Ammon's horn (tissue), 1 donor: ENCODE measurements around the gene ADAMTSL5.
"Not testable (repeated sequence)": the region's sequence is repeated elsewhere in the genome, so short reads cannot be mapped to it uniquely, and the experiment has no call there.

ENCODE experiments used
- DNase-seq: peaks from one replicate; pipeline ENCODE4 v3.0.0-alpha.2; 2016; ENCODE audit warnings: low spot score

Gene ADAMTSL5

GRCh38 chr19:1512671-1513498 lies at the start of gene ADAMTSL5:
Gene ADAMTSL5 (minus strand): TSS chr19:1513019. CDS start chr19:1510943, 2,076 bp downstream.
- no peak for DNase-seq

GRCh38 chr19:1561236-1561842 lies 48.5 kb upstream of the ADAMTSL5 start:
- DNase-seq: no peak

GRCh38 chr19:1560286-1560882 lies 47.6 kb upstream of the ADAMTSL5 start:
- no peak for DNase-seq

- no peak for DNase-seq
These were observed 45.7 kb upstream of the ADAMTSL5 start for GRCh38 chr19:1558552-1558951.

DNA sequence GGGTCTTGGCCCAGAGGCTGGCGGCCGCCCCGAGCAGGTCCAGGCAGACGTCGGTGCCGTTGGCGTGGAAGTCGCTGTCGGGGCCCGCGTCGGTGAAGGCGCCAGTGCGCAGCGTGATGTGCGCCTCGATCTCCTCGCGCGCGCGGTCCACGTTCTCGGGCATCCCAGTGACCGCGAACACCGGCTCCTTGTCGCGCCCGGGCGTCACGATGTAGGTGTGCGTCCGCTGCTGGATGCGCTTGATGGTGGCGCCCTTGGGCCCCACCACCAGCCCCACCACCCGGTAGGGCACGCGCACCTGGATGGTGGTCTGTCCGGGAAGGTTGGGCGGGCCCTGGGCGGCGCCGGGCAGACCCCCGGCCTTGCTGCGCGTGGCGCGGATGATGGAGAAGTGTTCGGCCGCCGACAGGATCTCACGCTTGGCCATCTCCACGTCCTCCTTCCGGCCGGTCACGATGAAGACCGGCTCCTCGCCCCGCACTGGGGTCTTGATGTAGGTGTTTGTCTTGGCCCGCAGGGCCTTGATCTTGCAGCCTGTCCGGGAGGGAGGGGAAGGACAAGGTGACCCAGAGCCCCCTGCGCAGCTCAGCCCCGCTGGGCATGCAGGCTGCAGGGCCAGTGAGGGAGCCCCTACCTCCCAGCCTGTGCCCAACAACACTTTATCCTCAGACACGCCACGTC lies 43.7 kb upstream of the ADAMTSL5 start:
- no peak for DNase-seq

GRCh38 chr19:1555487-1556389 lies 42.9 kb upstream of the ADAMTSL5 start:
- DNase-seq: no peak

- DNase-seq: no peak
These were observed 42.1 kb upstream of the ADAMTSL5 start for GRCh38 chr19:1554968-1555367.

DNA sequence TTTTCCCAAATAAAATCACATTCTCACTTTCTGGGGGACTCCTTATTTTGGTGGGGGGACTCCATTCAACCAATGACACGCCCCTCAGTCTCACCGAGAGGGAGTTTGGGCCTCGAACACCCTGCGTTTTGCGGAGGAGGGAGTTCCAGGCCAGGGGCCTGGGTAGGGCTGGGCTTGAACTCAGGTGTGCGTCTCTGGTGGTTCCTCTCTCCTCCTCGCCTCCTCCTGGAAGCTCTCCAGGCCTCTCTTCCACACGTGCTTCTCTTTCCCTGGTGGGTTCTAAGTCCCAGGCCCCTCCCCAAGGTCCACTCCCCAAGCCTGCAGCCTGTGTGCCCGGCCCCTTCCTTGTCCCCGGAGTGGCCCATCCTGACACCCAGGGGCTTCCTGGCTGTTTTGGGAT lies 40.6 kb upstream of the ADAMTSL5 start:
- no peak for DNase-seq

DNA sequence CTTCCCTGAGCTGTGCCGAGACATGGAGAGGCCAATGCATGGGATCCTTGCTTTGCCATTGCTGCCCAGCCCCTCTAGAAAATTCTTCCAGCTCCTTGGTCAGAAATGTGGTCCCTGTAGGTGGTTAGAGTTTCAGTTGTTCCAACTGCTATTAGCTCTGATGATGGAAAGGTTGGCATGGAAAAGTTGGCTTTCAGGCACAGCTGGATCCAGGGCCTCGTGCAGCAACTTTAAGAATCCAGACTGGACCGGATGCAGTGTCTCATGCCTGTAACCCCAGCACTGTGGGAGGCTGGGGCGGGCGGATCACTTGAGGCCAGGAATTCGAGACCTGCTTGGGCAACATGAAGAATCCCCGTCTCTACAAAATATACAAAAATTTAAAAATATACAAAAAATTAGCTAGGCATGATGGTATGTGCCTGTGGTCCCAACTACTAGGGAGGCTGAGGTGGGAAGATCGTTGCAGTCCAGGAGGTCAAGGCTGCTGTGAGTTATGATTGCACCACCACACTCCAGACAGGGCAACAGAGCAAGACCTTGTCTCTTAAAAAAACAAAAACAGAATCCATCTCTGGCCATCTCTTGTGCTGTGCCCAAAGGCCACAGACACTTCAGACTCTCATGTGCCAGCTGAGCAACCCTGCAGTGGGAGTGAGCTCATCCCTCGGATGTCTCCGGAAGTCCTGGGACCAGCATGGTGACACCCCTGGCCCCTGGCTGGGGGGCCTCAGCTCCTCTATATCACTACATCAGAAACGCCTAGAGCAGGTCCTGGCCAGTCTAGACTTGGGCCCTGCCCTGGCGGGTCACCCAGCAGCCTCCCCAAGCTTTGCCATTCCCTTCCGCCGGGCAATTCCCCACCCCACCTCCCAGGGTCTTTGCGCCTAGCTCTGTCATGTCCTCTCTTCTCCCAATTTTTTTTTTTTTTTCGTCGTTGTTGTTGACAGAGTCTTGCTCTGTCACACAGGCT lies 38.5 kb upstream of the ADAMTSL5 start:
- DNase-seq: no peak

GRCh38 chr19:1549332-1549945 lies 36.6 kb upstream of the ADAMTSL5 start:
- DNase-seq: no peak

DNA sequence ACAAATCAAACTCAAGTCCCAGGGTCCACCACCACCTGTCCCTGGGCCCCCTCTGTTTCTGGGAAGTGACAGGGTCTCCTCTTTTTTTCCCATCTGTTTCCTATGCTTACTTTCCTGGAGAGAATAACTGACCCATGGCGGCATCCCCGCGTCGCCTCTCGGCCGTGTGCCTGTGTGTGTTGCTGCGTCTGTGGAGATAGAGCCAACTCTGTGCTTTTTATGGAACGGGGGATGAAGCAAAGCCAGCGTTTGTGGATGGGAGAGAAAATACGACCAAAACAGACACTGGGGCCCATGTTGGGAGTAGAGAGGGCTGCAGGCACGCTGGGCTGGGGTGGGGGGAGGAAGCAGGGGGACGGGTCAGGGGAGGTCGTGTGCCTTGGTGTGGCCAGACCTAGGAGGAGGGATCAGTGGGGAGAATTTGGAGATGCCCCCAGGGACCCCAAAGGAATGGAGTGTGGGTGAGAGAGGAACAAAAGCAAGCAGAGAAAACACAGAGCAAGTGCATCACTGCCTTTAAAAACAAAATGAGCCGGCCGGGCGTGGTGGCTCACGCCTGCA lies 27.6 kb upstream of the ADAMTSL5 start:
- DNase-seq: peak; percentile 39

DNA sequence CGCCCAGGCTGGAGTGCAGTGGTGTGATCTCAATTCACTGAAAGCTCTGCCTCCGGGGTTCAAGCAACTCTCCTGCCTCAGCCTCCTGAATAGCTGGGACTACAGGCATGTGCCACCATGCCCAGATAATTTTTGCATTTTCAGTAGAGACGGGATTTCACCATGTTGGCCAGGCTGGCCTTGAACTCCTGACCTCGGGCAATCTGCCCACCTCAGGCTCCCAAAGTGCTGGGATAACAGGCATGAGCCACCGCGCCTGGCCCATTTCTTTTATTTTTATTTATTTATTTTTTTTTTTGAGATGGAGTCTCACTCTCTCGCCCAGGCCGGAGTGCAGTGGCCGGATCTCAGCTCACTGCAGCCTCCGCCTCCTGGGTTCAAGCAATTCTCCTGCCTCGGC lies 26.9 kb upstream of the ADAMTSL5 start:
- DNase-seq: not testable (repeated sequence)

GRCh38 chr19:1538978-1539377 lies 26.2 kb upstream of the ADAMTSL5 start:
- no peak for DNase-seq

DNA sequence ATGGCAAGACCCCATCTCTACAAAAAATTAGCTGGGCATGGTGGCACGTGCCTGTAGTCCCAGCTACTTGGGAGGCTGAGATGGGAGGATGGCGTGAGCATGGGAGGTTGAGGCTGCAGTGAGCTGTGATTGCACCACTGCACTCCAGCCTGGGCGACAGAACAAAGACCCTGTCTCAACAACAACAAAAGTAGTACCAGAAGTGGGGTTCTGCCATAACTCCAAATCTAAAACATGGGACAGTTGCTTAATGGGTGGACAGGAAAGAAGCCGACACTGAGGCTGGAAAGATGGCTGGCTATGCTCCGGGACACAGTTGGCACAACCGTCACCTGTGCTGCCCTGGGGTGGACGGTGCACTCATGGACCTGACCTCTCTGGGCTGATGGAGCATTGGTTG lies 22.9 kb upstream of the ADAMTSL5 start:
- DNase-seq: not testable (repeated sequence)

DNA sequence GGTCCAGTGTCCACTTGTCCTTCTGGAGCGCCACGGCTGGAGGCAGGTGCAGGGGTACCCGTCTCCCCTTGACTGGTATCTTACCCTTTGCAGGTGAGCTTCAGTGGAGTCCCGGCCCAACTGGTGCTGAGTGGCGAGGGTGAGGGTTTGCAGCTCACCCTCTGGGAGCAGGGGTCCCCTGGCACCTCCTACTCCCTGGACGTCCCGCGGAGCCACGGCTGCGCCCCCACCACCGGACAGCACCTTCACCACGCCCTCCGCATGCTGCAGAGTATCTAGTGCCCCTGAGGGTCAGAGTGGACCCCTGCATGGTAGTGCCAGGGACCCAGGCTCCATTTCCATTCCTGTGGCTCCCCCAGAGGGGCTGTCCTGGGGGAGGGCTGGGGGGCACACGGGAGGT lies 22.2 kb upstream of the ADAMTSL5 start:
- DNase-seq: no peak

DNA sequence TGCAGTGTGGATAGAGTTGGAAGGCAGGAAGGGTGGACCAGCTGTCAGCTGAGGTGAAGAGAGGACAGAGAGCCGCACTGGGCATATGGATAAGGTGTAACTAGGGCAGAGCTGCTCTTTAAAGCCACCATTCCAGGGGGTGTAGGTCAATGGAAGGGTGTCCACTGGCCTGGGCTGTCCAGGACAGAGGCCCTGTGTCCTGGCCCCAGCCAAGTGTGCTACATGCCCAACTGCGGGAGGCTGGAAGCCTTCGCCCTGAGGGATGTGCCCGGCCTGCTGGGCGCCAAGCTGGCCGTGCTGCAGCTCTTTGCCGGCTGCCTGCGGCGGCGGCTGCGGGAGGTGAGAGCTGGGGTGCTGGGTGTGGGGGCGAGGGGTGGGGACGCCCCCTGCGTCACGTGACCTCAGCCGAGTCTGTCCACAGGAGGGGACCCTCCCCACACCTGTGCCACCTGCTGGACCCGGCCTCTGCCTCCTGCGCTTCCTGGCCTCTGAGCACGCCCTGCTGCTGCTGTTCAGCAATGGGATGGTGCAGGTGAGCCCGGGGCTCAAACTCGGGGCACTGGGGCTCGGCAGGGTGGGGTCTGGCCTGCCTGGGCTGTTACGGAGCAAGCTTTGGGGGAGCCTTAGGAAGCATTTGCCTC lies 20.8 kb upstream of the ADAMTSL5 start:
- no peak for DNase-seq

DNA sequence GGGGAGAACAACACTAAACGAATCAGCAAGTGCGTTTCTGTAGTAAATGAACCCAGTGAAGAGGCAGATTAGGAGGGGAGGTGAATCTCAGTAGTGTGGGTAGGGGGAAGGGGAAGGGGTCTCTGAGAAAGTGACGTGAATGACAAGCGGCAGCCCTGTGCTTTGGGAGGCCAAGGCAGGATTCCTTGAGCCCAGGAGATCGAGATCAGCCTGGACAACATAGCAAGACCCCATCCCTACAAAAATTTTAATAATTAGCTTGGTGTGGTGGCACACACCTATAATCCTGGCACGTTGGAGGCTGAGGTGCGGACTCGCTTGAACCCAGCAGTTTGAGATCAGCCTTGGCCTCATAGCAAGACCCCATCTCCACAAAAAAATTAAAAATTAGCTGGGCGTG lies 19.2 kb upstream of the ADAMTSL5 start:
- no peak for DNase-seq

DNA sequence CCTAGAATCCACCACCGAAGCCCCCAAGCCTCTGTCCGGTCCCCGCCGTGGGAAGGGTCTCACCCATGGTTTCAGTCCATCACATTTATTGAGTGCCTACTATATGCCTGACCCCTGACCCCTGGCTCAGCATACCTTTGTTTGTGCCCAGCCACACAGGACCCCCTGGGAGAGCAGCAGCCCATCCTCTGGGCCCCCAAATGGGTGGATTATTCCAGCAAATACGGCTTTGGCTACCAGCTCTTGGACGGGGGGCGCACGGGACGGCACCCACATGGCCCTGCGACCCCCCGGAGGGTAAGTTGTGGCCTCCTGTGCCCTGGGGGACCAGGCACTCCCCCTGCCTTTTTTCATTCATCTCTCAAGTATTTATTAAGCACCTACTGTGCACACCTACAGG lies 18.8 kb upstream of the ADAMTSL5 start:
- DNase-seq: no peak

DNA sequence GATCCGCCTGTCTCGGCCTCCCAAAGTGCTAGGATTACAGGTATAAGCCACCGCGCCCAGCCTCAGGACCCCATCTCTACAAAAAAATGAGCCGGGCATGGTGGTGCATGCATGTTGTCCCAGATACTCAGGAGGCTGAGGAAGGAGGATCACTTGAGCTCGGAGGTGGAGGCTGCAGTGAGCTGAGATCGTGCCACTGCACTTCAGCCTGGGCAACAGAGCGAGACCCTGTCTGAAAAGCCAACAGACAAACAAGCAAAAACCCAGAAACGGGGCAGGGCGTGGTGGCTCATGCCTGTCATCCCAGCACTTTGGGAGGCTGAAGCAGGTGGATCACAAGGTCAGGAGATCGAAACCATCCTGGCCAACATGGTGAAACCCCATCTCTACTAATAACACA lies 18.0 kb upstream of the ADAMTSL5 start:
- not testable (repeated sequence) for DNase-seq
